Gastrocnemius medialis (tissue), 4 donors: ENCODE data around the gene CACNB1. TPM values are rescaled to one million over a fixed set of nuclear protein-coding genes. Genes with fewer than 3 reads are reported as not detected.

ENCODE experiments used
- ATAC-seq, 2 donors: fragments of 150-250 bp; one replicate each; pipeline ENCODE4 v1.9.1; 2016
- DNase-seq, 2 donors: peaks; one replicate each; pipeline ENCODE4 v3.0.0-alpha.2; 2019
- H3K27ac ChIP-seq, 4 donors: fragments of 200-600 bp; sonication (generic); 1 replicate in 1 of 4; 2 replicates in 3 of 4; pipeline ENCODE4 v1.5.1; 2016 to 2018; ENCODE audit warnings: mild to moderate bottlenecking in 2 of 4, moderate library complexity in 1 of 4
- H3K27me3 ChIP-seq, 3 donors: fragments of 200-600 bp; sonication (generic) in 2 of 3; 1 replicate in 1 of 3; 2 replicates in 2 of 3; pipeline versions ENCODE4 v1.5.1 to v1.6.0; 2016 to 2019; ENCODE audit warnings: mild to moderate bottlenecking in 1 of 3, moderate library complexity in 1 of 3
- H3K36me3 ChIP-seq, 2 donors: fragments of 200-600 bp; sonication (generic) in 1 of 2; one replicate each; pipeline ENCODE4 v1.5.1; 2017 to 2018
- H3K4me1 ChIP-seq, 2 donors: fragments of 200-600 bp; sonication (generic) in 1 of 2; one replicate each; pipeline ENCODE4 v1.5.1; 2016 to 2017; ENCODE audit warnings: mild to moderate bottlenecking in 2 of 2
- H3K4me3 ChIP-seq, 4 donors: fragments of 200-600 bp; sonication (generic) in 3 of 4; 1 replicate in 1 of 4; 2 replicates in 3 of 4; pipeline ENCODE4 v1.5.1; 2016 to 2019; ENCODE audit warnings: mild to moderate bottlenecking in 2 of 4
- H3K9me3 ChIP-seq, 3 donors: fragments of 200-600 bp; sonication (generic) in 2 of 3; 1 replicate in 1 of 3; 2 replicates in 2 of 3; pipeline ENCODE4 v1.5.1; 2016 to 2019
- POLR2A ChIP-seq, 2 donors: fragments of 450-650 bp; IDR thresholded peaks; one replicate each; pipeline ENCODE4 v1.6.1; 2017; ENCODE audit warnings: antibody characterized with exemption in 2 of 2, mild to moderate bottlenecking in 2 of 2, moderate library complexity in 2 of 2
- in situ Hi-C, 4 donors: fragments of 200-750 bp; cut with MboI; loops; one replicate each; pipeline versions ENCODE4 v1.15.0 to v1.8.0; 2017; ENCODE audit warnings: low sequenced_read_pairs in 4 of 4
- intact Hi-C: fragments of 100-400 bp; cut with DNase I; formaldehyde crosslinking; loops from one replicate; pipeline ENCODE4 v1.15.1; 2023; ENCODE audit warnings: low total_unique reads
- total RNA-seq, 4 donors: library from RNA; depleted of rRNA; stranded (reverse); fragments of >200 nt; gene quantifications; one replicate each; pipeline versions ENCODE4 v1.1.0 to v1.2.3, GENCODE V29; 2016
- TF ChIP-seq, protein P1 (sequence below), 5 experiments: fragments of 450-650 bp in 3 of 5; fragments of 200-600 bp in 2 of 5; sonication (generic) in 2 of 5; IDR thresholded peaks in 4 of 5; conservative IDR thresholded peaks in 1 of 5; 1 replicate in 4 of 5; 2 replicates in 1 of 5; pipeline ENCODE4 v1.5.1; 2016 to 2019; ENCODE audit warnings: antibody characterized with exemption in 5 of 5, mild to moderate bottlenecking in 3 of 5, moderate library complexity in 3 of 5

CACNB1 gene
- total RNA-seq, 4 donors from 2014 or later, result 236 to 432 (median 340) TPM

DNA sequence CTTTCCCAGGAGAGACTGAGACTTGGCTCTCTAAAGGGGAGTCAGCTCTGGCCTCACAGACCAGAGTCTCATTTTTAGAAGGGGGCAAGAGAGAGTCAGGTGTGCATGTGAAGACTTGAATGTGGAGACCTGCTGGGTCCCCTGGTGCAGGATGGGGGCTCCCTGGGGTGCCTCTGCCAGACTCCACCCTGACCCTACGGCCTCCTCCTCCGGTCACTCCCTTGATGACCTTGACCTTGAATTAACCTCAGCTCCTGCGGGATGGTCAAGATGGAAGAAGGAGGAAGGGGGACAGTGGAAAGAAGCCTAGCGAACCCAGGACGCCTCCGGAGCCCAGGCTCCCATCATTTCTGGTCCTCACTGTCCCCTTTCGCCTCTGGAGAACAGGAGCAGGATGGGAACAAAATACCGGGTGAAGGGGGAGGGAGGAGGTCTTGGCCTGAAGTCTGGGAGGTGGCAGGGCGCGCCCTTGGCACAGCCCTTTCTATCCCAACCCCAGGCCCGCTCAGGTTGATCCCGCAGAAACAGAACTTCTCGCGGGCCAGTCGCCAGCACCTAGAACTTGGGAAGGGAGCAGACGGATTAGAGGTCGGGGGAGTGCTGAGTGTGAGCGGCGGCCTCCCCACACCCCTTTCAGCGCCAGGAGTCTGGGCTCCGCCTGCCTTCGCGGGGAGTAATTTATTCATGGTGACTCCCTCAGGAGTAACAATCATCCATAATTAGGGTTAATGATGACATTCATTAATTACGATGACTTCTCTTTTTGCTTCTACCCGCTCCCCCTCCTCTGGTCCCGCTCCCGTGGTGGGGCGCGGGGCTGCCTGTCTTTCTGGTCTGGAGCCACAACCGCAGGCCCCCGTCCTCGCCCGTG is 26.7 kb upstream of the CACNB1 start:
- Histone ChIP-seq H3K9me3 (no peaks in the 10 kb centered on the region), H3K4me1 (peaks cover 31 to 34% of the 10 kb centered on the region in 2 donors), H3K36me3 (no peaks in the 10 kb centered on the region), H3K27ac (no peak overlapping the region), H3K4me3 (peak overlapping the region in 3 of 4 donors; percentile 46 to 51 (median 48)), H3K27me3 (peaks cover 12 to 23% (median 16%) of the 10 kb centered on the region in 3 donors)
- no peak for DNase-seq
- intact Hi-C loops, result no loop called here
- ATAC-seq, result no peak
- TF ChIP-seq POLR2A (IDR thresholded peaks at IDR 0.05), result no peak
- TF ChIP-seq, protein P1, sequence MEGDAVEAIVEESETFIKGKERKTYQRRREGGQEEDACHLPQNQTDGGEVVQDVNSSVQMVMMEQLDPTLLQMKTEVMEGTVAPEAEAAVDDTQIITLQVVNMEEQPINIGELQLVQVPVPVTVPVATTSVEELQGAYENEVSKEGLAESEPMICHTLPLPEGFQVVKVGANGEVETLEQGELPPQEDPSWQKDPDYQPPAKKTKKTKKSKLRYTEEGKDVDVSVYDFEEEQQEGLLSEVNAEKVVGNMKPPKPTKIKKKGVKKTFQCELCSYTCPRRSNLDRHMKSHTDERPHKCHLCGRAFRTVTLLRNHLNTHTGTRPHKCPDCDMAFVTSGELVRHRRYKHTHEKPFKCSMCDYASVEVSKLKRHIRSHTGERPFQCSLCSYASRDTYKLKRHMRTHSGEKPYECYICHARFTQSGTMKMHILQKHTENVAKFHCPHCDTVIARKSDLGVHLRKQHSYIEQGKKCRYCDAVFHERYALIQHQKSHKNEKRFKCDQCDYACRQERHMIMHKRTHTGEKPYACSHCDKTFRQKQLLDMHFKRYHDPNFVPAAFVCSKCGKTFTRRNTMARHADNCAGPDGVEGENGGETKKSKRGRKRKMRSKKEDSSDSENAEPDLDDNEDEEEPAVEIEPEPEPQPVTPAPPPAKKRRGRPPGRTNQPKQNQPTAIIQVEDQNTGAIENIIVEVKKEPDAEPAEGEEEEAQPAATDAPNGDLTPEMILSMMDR (IDR thresholded peaks at IDR 0.05 in 4 of 5, conservative IDR thresholded peaks at IDR 0.05 in 1 of 5), result no peak
- in situ Hi-C loops, result no loop called here

DNA sequence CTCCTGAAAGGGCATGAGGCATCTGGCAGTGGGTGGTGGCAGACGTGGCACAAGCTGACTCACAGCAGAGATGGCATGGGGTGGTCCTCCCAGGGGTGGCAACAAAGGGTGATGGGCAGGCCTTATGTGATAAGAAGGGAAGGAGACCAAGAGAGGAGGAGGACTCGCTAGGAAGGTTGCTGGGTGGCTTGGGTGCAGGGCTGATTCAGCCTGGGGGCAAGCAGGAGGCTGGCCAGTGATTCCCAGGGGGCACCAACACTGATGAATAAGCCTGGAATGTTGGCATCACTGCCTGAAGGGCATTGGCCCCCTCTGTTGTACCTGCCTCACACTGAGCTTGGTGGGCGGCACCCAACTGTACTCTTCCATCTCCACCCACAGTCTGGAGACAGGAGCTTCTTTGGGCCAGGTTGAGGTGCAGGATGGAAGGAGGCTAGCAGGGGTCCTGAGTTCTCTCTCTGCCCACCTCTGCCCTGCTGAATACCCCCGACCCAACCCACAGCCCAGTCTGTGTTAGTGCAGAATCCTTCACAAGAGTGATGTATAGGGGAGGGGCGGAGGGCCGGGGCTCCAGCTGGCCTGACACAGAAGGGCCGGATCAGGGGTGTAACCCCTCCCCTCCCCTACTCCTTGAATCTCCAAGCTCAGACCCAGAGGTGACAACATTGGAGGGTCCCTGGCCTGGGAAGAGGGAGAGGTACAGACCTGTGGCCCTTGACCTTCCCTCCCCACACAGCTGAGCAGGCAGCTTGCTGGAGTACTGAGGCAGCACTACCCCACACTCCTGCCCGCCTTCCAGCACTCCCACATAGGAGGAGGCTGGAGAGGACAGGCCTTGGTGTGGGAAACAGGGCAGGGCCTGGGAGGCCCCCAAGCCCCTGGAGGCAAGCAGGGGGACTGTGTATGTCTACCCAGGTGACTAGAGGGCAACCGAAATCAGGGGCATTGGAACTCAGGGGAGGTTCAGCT is 25.7 kb upstream of the CACNB1 start:
- no peak for TF ChIP-seq POLR2A (IDR thresholded peaks at IDR 0.05)
- TF ChIP-seq, protein P1 (IDR thresholded peaks at IDR 0.05 in 4 of 5, conservative IDR thresholded peaks at IDR 0.05 in 1 of 5), result no peak
- Histone ChIP-seq H3K4me1 (peaks cover 34% of the 10 kb centered on the region in 2 donors), H3K9me3 (no peaks in the 10 kb centered on the region), H3K36me3 (no peaks in the 10 kb centered on the region), H3K27me3 (peaks cover 12 to 23% (median 16%) of the 10 kb centered on the region in 3 donors), H3K27ac (no peak overlapping the region), H3K4me3 (no peak overlapping the region)
- no peak for ATAC-seq
- no peak for DNase-seq
- intact Hi-C loops (no loop called here), in situ Hi-C loops (no loop called here)

DNA sequence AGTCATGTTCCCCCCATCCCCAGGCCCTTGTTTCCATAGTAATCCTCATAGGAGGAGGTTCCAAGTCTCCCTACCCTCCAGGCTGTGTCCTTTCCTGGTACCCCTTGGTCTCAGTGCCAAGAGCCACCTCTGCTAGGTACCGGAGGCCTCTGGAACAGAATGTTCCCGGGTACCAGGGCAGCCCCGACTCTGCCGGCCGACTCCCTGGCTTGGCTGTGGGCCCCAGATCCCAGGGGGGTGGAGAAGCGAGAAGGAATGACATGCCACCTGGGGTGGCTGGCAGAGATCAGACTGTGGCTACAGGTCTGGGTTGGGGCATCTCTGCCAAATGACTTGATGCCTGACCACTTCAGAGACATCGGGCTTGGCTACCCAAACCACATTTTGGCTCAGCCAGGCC is 24.7 kb upstream of the CACNB1 start:
- no peak overlapping the region for H3K27ac ChIP-seq

GRCh38 chr17:39221572-39221971 is 24.1 kb upstream of the CACNB1 start:
- Histone ChIP-seq H3K4me1 (peaks cover 21 to 24% of the 10 kb centered on the region in 2 donors), H3K4me3 (no peak overlapping the region), H3K9me3 (no peaks in the 10 kb centered on the region), H3K27me3 (peaks cover 12 to 23% (median 16%) of the 10 kb centered on the region in 3 donors), H3K36me3 (no peaks in the 10 kb centered on the region), H3K27ac (no peak overlapping the region)
- ATAC-seq (no peak), DNase-seq (no peak)
- TF ChIP-seq POLR2A (IDR thresholded peaks at IDR 0.05), result no peak
- TF ChIP-seq, protein P1 (IDR thresholded peaks at IDR 0.05 in 4 of 5, conservative IDR thresholded peaks at IDR 0.05 in 1 of 5), result no peak
- in situ Hi-C loops (no loop called here), intact Hi-C loops (no loop called here)

More for the DNA sequence above, 24.7 kb upstream of the CACNB1 start:
- intact Hi-C loops (no loop called here), in situ Hi-C loops (no loop called here)
- H3K36me3 ChIP-seq, result no peaks in the 10 kb centered on the region
- TF ChIP-seq, protein P1 (IDR thresholded peaks at IDR 0.05 in 4 of 5, conservative IDR thresholded peaks at IDR 0.05 in 1 of 5), result no peak
- TF ChIP-seq POLR2A (IDR thresholded peaks at IDR 0.05), result no peak
- H3K4me1 ChIP-seq, result peaks cover 24 to 26% of the 10 kb centered on the region in 2 donors
- no peak for ATAC-seq
- no peak for DNase-seq
- H3K4me3 ChIP-seq, result no peak overlapping the region
- H3K27me3 ChIP-seq, result peaks cover 12 to 23% (median 16%) of the 10 kb centered on the region in 3 donors
- H3K9me3 ChIP-seq, result no peaks in the 10 kb centered on the region
